ENCODE measurements around the gene PALS2.

Gene PALS2, protein sequence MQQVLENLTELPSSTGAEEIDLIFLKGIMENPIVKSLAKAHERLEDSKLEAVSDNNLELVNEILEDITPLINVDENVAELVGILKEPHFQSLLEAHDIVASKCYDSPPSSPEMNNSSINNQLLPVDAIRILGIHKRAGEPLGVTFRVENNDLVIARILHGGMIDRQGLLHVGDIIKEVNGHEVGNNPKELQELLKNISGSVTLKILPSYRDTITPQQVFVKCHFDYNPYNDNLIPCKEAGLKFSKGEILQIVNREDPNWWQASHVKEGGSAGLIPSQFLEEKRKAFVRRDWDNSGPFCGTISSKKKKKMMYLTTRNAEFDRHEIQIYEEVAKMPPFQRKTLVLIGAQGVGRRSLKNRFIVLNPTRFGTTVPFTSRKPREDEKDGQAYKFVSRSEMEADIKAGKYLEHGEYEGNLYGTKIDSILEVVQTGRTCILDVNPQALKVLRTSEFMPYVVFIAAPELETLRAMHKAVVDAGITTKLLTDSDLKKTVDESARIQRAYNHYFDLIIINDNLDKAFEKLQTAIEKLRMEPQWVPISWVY

DNA sequence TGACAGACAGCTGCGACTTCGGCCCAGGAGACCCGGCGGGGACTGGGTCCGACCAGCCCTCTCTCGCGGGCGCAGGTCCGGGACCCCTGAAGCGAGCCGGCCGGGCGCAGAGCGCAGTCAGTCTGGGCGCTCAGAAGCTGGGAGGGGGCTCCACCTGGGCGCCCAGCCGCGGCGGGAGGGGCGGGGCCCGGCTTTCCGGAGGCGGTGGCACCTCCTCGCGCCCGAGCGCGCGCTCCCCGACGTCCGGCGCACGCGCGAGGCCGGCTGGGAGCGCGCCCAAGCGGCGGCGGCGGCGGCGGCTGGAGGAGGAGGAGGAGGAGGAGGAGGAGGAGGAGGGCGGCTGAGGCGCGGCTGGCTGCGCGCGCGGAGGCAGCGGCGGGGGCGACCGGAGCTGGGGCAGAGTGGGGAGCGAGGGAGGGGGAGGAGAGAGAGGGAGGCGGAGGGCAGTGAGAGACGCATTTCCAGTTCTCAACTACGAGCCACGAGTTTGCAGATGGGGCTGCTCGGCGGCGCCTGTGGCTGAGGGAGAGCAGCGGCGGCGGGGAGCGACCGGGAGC is at the start of gene PALS2:
PALS2 (plus strand) TSS at position 456 of the 557 bp plus-strand sequence. CDS start 50,216 bp downstream, outside the sequence.
- DNase-seq: peak; percentile 76

DNA sequence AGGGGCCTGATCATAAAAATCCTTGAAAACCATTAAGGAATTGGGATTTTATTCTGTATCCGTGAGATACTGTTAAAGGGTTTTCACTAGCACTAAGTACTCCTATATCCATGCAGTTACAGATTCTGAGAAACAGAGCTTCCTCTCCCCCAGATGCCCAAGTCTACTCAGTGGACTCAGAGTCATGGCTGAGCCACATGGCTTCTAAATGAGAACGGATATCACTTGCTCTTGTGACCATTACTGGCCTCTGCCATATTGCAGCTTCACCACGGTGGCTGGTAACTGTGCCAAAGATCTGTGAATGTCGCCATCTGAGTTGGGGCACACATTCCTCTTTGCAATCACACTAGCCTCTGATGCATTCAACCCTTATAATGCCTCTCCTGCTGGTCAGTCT is 42.0 kb upstream of the PALS2 start:
- no peak for DNase-seq

DNA sequence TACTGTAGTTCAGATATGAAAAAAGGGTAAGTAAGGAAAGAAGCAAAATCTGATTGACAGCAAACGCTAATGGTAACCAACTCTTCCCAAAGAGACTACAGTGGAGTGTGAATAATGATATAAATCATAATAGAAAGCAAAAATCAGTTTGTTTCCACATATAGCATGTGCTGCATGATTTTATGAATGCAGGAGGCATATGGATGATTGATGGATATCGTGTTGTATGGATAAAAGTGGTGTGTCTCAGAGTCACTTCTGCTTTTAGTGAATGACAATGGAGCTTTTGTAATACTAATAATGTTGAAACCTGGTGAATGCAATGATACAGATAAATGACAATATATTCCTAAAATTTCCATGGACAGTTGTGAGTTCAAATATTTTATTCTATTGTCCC is 36.6 kb upstream of the PALS2 start:
- DNase-seq: no peak

DNA sequence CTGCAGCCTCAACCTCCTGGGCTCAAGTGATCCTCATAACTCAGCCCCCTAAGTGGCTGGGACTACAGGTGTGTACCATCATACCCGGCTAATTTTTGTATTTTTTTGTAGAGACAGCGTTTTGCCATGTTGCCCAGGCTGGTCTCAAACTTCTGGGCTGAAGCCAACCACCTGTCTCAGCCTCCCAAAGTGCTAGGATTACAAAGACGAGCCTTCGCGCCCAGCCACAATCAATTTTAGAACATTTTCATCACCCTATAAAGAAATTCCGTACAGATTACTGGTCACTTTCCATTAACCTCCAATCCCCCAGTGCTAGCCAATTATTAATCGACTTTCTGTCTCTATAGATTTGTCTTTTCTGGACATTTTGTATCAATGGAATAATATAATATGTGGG is 32.3 kb upstream of the PALS2 start:
- DNase-seq: peak; percentile 19

GRCh38 chr7:24545215-24545614 is 28.0 kb upstream of the PALS2 start:
- DNase-seq: no peak

GRCh38 chr7:24548390-24548789 is 24.9 kb upstream of the PALS2 start:
- DNase-seq: no peak

DNA sequence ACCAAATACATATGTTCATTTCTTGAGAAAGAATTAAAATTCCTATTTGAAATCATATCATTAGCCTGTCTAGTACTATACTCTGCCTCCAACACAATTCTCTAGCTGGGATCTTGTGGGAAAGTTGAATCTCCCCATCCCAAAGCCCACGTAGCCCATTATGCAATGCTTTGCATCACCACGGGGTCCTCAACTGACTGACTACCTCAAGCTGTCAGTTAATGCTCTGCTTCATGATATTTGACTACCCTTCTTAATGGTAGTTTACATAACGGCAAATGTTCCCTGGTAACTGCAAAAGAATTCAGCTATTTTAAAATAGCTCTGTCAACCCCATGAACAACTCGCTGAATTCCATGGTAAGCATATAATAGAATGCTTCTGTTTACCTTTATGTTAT is 23.3 kb upstream of the PALS2 start:
- DNase-seq: no peak

- no peak for DNase-seq
These were observed 18.1 kb upstream of the PALS2 start for GRCh38 chr7:24555184-24555583.

DNA sequence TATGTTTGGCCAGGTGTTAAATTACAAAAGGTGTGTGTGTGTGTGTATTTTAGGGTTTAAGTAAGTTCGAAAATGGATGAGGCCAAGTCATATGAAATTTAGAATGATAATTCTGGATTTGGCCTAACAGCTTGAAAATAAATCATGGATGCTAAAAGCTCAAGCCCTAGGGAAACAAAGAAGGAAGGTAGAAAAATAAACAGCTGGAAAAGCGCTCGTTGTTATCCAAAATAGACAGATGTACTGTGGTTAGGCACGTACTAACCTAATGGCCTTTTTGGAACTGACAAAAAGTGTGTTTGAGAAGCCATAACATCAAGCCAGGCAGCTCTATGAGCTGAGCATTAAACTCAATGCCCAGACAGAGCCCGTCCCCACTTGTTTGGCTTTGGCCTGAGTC is 17.5 kb upstream of the PALS2 start:
- peak; percentile 9 for DNase-seq

GRCh38 chr7:24560772-24561171 is 12.5 kb upstream of the PALS2 start:
- DNase-seq: no peak

DNA sequence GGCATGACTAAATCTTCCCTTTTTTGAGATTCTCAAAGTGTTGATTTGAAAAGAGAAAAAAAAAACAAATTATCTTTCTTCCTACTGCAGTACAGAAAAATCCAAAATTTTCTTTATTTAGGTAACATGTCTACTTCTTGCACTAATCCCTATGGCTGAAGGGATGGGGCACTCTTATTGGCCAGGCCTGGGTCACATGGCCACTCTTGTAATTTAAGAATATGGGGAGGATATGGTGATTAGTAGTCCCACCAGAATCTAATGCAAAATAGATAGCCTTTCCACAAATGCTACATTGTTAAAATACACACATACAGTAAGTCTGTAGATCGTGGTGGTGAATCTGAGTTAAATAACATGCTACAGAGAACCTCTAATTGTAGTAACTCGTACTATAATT is 7.0 kb upstream of the PALS2 start:
- no peak for DNase-seq

DNA sequence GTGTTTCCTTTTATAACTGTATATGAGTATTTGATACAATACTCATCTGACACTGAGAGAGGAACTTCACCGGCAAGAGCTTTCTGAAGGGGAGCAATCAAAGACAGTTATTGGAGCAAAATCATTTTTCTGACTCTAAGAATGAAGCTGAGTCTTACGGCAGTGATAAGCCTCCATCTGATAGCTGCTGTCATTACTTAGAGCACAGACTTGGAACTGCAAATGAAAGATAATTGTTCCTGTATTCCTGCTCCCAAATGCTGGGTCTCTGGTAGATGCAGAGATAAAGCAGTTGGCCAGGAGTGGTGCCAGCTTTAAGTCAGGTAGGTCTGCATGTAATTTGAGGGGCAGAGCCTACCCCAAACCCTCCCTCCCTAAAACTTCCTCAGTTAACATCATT is 2.3 kb upstream of the PALS2 start:
- no peak for DNase-seq

GRCh38 chr7:24572016-24572392 is 1.2 kb upstream of the PALS2 start:
- no peak for DNase-seq

DNA sequence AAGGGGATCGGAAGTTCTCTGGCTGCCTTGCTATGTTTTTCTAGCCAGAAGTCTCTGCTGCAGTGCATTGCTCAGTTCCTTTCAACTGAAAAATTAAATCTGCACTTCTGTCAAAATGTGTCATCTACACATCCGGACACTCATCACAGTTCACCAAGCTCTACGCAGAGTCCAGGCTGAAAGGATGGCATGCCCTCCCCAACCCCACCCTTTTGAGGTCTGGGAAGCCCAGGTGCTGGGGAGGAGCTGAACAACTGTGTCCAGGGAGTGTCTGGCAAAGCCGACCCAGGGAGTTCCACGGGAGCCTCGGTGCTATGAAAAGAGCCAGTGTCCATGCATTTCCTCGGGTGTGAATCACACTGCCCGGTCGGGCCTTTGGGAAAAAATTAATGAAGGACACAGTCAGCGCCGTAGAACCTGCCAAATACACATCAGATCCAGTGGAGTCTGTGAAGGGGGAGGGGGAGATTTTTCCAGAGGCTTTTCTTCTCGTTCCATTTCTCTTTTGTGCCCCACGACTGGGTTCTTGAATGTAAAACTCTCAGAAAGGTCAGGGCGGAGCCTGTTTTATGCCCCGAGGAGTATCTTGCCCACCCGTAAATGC is 757 bp upstream of the PALS2 start:
- peak; percentile 54 for DNase-seq

- DNase-seq: peak; percentile 28
These were observed 494 bp downstream of the PALS2 start for GRCh38 chr7:24573554-24574338.

GRCh38 chr7:24574386-24574785 is 1.1 kb downstream of the PALS2 start:
- DNase-seq: no peak

DNA sequence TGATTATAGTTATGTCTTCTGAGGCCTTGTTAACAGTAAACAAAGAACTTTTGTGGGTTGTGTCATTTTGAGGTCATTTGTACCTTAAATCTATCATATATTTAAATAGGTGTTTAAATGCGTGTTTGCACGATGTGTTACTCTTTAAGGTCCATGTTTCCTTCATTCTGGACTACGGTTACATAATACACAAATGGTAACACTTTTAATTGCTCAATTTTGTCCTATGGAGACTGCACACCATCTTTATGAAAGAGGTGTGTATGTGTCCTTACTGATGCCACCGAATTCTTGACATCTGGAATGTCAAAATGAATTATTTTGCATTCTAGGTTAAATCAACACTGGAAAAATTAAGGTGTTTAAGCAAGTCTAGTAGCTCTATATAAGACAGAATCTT is 1.7 kb downstream of the PALS2 start:
- no peak for DNase-seq

DNA sequence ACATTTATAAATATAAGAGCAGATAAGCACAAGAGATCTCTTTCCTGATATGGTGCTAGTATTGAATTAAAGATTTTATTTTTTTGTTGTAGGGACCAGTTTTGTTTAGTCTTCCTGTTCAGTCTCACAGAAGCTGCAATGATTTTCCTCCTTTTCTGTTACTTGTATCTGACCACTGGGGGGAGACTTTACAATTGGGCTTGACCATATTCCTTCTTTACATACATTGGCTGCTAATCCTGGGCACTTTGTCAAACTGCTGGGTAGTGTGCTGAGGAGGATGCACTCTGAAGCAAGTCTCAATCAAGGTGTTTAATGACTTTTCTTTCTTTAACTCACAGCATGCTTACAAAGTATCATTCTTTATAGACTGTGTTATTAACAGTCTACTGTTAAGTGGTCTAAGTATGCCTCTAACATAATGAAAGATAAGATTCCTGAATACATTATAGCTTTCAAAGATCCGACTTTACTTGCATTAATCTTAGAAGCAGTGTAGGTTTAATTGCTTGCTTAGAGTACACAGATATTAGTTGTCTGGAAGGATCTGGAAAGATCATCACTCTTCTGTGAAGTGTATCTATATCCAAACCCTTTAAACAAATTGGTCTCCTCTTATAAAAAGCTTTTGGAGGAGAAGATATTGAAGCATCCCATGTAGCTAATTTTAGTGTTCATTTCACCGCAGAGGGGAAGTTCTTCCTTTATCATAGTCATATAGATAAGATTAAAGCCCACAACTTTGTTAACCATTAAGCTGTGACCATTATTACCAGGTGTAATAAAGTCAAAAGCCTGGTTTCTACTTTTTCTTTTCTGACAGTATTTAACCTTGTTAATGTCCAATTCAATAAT is 3.1 kb downstream of the PALS2 start:
- DNase-seq: peak; percentile 57

DNA sequence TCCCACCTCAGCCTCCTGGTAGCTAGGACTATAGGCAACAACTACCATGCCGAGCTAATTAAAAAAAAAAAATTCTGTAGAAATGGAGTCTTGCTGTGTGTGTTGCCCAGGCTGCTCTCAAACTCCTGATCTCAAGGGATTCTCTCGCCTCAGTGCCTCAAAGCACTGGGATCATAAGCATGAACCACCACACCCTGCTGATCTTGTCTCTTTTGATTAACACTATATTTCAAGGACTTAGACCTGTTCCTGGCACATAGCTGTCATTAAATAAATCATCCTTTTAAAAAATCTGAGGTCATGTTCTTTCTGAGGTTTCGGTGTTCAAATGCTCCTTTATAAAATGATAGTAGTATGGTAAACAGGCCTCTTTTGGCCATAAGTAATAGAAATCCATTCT is 4.8 kb downstream of the PALS2 start:
- DNase-seq: peak; percentile 1

DNA sequence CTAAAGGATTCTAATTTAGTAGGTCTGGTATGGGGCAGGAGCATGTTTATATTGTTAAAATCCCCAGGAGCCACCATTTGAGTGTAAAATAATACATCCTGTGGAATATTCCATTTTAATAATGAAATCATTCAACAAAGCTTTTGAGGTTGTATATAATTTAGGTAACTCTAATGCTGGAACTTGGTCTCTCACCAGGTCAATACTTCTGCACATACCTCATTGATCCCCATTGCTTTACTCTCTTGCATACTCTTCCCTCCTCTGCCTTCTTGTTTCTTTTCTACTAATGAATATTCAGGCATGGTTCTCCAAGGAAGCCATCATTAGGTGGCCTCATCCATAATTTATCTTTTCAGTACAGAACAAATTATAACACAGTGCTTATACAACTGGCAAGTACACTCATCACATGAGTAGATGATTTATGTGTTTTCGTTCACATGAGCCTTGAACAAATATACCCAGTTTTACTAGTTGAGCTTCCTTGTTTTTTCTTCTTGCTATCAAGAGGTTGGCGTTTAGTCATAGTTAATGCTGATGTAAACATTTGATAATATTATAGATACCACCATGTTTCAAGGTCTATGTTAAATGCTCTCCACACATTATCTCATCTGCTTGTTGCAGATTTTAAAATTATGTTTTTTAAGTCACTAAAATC is 7.2 kb downstream of the PALS2 start:
- DNase-seq: no peak

DNA sequence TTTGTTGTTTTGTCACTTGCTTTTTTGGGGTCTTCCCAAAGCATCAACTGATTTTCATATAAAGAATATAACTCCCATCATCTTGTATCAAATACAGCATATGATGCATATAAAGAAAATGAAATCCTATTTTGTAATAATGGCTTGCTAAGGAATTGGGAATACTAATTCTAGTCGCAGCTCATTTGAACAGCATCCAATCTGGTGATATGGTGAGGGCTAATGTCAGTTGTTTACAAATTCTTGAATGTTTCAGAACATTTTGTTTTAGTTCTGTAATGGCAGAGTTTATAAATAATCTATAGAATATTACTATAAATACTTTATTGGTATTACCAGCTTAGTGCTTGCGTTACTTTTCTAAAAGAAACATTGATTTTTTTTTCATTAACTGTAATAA is 8.9 kb downstream of the PALS2 start:
- no peak for DNase-seq

DNA sequence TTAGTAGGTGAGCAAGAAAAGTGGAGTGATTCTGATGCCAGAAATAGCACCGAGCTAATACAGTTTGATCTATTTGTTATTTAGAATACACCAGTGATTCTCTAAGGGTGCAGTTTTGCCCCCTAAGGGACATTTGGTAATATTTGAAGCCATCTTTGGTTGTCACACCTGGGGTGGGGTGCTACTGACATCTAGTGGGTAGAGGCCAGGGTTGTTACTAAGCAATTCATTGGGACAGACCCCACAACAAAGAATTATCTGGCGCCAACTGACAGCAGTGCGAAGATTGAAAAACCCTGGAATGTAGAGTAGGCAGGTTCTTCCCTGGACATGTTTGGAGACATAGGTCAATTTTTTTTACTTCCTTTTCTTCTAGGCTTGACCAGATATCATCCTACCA is 14.6 kb downstream of the PALS2 start:
- DNase-seq: peak; percentile 30

All from NCI-H2171 treated with DMSO at 0.1 percent for 48 hours (cell line).